Activated T-cell treated with anti-CD3 and anti-CD28 coated beads, Interleukin-2, amount 50 U/mL, for 72 hours (primary cell): ENCODE measurements around the gene AMFR. TPM values are rescaled to one million over a fixed set of nuclear protein-coding genes. Genes with fewer than 3 reads are reported as not detected.

ENCODE experiments used
- ATAC-seq, 2 donors: fragments of 150-1000 bp; cut with Tn5 transposase; replicated peaks in 1 of 2; 2 replicates each; pipeline ENCODE4 v1.10.0; 2021; ENCODE audit warnings: moderate library complexity in 2 of 2, mild to moderate bottlenecking in 1 of 2
- DNase-seq, 2 donors: peaks; one replicate each; pipeline ENCODE4 v3.0.0; 2021 to 2022; ENCODE audit warnings: mixed read lengths in 1 of 2
- H3K27ac Mint-ChIP-seq: one replicate; pipeline ENCODE4 v1.8.0; 2022; ENCODE audit warnings: mild to moderate bottlenecking, moderate library complexity, mixed read lengths
- H3K27me3 Mint-ChIP-seq: one replicate; pipeline ENCODE4 v1.8.0; 2022; ENCODE audit warnings: low read depth, mixed read lengths
- H3K36me3 Mint-ChIP-seq, 2 donors: one replicate each; pipeline ENCODE4 v1.8.0; 2022; ENCODE audit warnings: mixed read lengths in 2 of 2, mild to moderate bottlenecking in 1 of 2; ENCODE audit not compliant: insufficient read depth in 2 of 2
- H3K4me1 Mint-ChIP-seq: one replicate; pipeline ENCODE4 v1.8.0; 2022; ENCODE audit warnings: low read depth, mixed read lengths
- H3K4me3 Mint-ChIP-seq, 2 donors: one replicate each; pipeline ENCODE4 v1.8.0; 2022; ENCODE audit warnings: mild to moderate bottlenecking in 2 of 2, mixed read lengths in 2 of 2, moderate library complexity in 2 of 2
- H3K9me3 Mint-ChIP-seq, 2 donors: one replicate each; pipeline ENCODE4 v1.8.0; 2022; ENCODE audit warnings: mixed read lengths in 2 of 2
- total RNA-seq, 2 donors: library from RNA; stranded (reverse); gene quantifications; one replicate each; pipeline ENCODE4 v1.2.3, GENCODE V29; 2022

AMFR gene
- total RNA-seq, 2 donors from 2014 or later: 70.1 to 75.0 TPM

- no peak for DNase-seq
- no peaks in the 10 kb centered on the region for H3K9me3 Mint-ChIP-seq
- no peak for ATAC-seq
- no peaks in the 10 kb centered on the region for H3K27me3 Mint-ChIP-seq
- H3K27ac Mint-ChIP-seq: no peak overlapping the region
- peaks cover 0 to 3% of the 10 kb centered on the region in 2 donors for H3K36me3 Mint-ChIP-seq
- no peak overlapping the region for H3K4me3 Mint-ChIP-seq
- peaks cover 18% of the 10 kb centered on the region for H3K4me1 Mint-ChIP-seq
These were observed 62.6 kb downstream of the AMFR start for GRCh38 chr16:56362706-56363105.

GRCh38 chr16:56362057-56362655 is 63.2 kb downstream of the AMFR start:
- no peak for ATAC-seq
- H3K36me3 Mint-ChIP-seq: no peaks in the 10 kb centered on the region
- no peak overlapping the region for H3K4me3 Mint-ChIP-seq
- no peak for DNase-seq
- no peaks in the 10 kb centered on the region for H3K9me3 Mint-ChIP-seq
- H3K27me3 Mint-ChIP-seq: no peaks in the 10 kb centered on the region
- H3K27ac Mint-ChIP-seq: no peak overlapping the region
- peaks cover 24% of the 10 kb centered on the region for H3K4me1 Mint-ChIP-seq

DNA sequence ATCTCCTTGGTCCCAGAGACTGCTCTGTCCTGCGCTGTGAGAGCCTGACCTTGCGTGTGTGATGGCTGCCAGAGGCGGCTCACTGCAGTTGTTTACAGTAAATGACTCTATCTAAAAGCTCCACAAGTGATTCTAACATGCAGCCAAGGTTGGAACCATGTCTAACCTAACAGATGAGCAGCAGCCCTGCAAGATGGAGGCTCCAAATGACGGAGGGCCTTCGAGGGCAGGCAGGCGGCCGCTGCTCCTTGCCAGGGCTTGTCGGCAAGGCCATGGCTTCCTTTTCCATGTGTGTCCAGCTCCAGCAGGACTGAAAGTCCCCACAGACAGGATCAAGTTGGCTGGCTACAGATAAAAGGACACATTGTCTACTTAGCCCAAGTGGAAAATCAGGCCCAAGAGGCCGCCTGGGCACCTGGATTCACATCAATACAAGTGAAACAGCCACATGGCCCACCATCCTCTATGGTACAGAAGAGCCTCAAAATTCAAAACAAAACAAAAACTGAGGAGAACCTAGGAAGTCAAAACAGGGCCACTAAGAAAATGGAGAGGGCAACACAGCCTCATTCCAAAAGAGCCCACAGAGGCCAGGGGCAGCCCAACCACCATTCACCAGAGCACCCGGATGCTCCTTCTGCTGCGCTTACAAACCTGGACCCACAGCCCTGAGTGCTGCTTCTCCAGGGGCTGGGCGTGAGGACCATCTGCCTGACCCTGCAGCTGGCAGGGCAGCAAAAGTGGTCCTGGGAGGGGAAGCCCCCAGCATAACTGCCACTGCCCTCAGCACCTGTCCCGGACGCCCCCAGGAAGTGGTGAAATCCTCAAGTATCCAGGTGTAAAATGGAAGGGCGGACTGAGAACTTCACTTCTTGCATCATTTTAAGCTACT is 65.0 kb downstream of the AMFR start:
- Mint-ChIP-seq H3K36me3 (no peaks in the 10 kb centered on the region), H3K27ac (no peak overlapping the region), H3K4me1 (peaks cover 42% of the 10 kb centered on the region), H3K9me3 (no peaks in the 10 kb centered on the region), H3K4me3 (no peak overlapping the region), H3K27me3 (no peaks in the 10 kb centered on the region)
- ATAC-seq (no peak), DNase-seq (no peak)

GRCh38 chr16:56357765-56358322 is 67.5 kb downstream of the AMFR start:
- ATAC-seq: no peak
- Mint-ChIP-seq H3K9me3 (no peaks in the 10 kb centered on the region), H3K27ac (no peak overlapping the region), H3K36me3 (no peaks in the 10 kb centered on the region), H3K4me1 (peaks cover 42% of the 10 kb centered on the region), H3K27me3 (no peaks in the 10 kb centered on the region), H3K4me3 (peak overlapping the region; percentile 81 to 87)
- no peak for DNase-seq

GRCh38 chr16:56357241-56357764 is 68.0 kb downstream of the AMFR start:
- Mint-ChIP-seq H3K36me3 (no peaks in the 10 kb centered on the region), H3K27me3 (no peaks in the 10 kb centered on the region), H3K4me3 (peak overlapping the region; percentile 81 to 87), H3K9me3 (no peaks in the 10 kb centered on the region), H3K4me1 (peaks cover 42% of the 10 kb centered on the region), H3K27ac (peak overlapping the region; percentile 99)
- DNase-seq (no peak), ATAC-seq (peak; percentile 35 to 45)

DNA sequence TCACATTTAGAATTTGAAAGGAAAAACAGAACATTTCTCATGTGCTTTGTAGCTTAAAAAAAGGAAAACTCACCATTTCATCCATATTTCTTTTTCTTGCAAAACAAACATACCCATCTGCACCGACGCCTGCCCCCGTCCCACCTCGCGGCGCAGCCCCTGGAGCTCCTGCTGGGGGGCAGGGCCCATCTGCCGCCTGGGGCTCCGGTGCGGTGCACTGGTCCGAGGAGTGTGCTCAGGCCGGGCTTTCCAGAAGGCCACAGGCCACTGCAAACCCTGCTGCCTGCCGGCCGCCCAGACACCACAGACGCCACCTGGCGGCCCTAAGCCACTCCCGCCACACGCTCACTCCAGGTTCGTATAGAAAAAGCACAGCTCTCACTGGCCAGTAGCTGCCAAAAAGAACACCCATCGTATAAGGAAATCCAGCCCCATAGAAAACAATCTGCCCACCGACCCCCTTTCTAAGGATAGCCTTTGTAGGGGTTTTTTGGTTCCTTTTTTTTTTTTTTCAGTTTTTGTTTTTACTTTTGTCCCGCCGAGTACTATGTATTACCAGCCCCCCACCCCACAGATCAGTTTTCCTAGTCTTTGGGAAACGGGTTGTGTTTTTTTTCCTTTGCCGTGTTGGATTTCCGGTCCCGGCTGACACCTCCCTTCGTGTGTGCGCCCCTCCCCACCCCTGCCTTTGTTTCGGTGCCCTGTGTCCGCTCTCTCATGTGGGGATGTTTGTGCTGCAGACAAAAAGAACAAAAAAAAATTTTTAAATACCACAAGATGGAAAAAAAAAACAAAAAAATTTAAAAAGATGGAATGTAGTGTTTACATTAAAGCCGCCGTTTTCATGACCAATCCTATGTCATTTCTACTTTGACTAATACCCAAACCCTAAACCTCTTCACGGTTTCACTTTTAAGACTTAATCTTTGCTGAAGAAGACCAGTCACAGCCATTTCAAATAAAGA is 68.8 kb downstream of the AMFR start:
- Mint-ChIP-seq H3K9me3 (no peaks in the 10 kb centered on the region), H3K36me3 (no peaks in the 10 kb centered on the region), H3K27ac (peak overlapping the region; percentile 99), H3K4me1 (peaks cover 42% of the 10 kb centered on the region), H3K4me3 (peak overlapping the region; percentile 81 to 87), H3K27me3 (no peaks in the 10 kb centered on the region)
- peak; percentile 85 to 86 for ATAC-seq
- peak; percentile 69 to 78 for DNase-seq

DNA sequence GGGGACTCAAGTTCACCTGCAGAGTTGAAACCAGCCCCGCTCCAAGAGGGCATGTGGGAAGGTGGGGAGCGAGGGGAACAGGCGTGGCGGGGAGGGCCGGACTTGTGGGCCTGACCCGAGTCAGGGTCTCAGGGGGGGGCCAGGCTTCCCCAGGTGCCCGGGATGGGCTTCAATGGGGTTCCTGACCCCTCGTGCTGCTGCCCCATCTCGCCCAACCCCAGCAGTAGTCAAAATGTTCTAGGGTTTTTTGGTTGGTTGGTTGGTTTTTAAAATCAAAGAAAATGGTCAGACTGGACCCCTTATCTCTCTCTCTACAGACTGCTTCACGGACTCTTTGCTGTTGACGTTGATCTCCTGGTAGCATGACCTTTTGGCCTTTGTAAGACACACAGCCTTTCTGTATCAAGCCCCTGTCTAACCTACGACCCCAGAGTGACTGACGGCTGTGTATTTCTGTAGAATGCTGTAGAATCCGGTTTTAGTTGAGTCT is 69.5 kb downstream of the AMFR start:
- Mint-ChIP-seq H3K4me3 (peak overlapping the region; percentile 81 to 87), H3K36me3 (no peaks in the 10 kb centered on the region), H3K9me3 (no peaks in the 10 kb centered on the region), H3K27me3 (peaks cover 6% of the 10 kb centered on the region), H3K4me1 (peaks cover 42% of the 10 kb centered on the region), H3K27ac (peak overlapping the region; percentile 99)
- ATAC-seq (no peak), DNase-seq (no peak)

DNA sequence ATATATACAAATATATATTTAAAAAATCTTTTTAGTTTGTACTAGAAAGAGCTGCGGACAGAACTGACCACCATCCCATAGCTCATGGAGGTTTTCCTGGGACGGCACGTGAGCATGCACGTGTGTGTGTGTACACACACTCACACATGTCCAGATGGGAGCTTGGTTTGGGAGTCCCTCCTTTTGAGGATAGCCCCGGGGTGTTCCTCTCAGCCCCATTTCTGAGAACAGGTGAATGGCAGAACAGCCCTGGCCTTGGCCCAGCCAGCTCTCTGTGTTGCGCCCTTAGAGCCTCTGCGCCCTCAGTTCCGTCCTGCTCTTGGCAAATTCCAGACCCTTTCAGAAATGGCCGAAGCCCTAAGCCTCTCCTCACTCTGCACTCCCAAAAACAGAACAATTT is 70.1 kb downstream of the AMFR start:
- H3K27ac Mint-ChIP-seq: no peak overlapping the region
- ATAC-seq (no peak), DNase-seq (no peak)
- peaks cover 42% of the 10 kb centered on the region for H3K4me1 Mint-ChIP-seq
- peak overlapping the region in 1 of 2 donors; percentile 87 for H3K4me3 Mint-ChIP-seq
- H3K36me3 Mint-ChIP-seq: no peaks in the 10 kb centered on the region
- H3K9me3 Mint-ChIP-seq: no peaks in the 10 kb centered on the region
- peaks cover 6% of the 10 kb centered on the region for H3K27me3 Mint-ChIP-seq

- DNase-seq: no peak
- Mint-ChIP-seq H3K27me3 (peaks cover 6% of the 10 kb centered on the region), H3K4me3 (no peak overlapping the region), H3K9me3 (no peaks in the 10 kb centered on the region), H3K36me3 (no peaks in the 10 kb centered on the region), H3K4me1 (peaks cover 37% of the 10 kb centered on the region), H3K27ac (no peak overlapping the region)
- no peak for ATAC-seq
These were observed 70.6 kb downstream of the AMFR start for GRCh38 chr16:56354746-56355145.

GRCh38 chr16:56354016-56354415 is 71.3 kb downstream of the AMFR start:
- Mint-ChIP-seq H3K27ac (no peak overlapping the region), H3K4me3 (no peak overlapping the region), H3K9me3 (no peaks in the 10 kb centered on the region), H3K27me3 (peaks cover 6% of the 10 kb centered on the region), H3K36me3 (no peaks in the 10 kb centered on the region), H3K4me1 (peaks cover 30% of the 10 kb centered on the region)
- DNase-seq (no peak), ATAC-seq (no peak)

DNA sequence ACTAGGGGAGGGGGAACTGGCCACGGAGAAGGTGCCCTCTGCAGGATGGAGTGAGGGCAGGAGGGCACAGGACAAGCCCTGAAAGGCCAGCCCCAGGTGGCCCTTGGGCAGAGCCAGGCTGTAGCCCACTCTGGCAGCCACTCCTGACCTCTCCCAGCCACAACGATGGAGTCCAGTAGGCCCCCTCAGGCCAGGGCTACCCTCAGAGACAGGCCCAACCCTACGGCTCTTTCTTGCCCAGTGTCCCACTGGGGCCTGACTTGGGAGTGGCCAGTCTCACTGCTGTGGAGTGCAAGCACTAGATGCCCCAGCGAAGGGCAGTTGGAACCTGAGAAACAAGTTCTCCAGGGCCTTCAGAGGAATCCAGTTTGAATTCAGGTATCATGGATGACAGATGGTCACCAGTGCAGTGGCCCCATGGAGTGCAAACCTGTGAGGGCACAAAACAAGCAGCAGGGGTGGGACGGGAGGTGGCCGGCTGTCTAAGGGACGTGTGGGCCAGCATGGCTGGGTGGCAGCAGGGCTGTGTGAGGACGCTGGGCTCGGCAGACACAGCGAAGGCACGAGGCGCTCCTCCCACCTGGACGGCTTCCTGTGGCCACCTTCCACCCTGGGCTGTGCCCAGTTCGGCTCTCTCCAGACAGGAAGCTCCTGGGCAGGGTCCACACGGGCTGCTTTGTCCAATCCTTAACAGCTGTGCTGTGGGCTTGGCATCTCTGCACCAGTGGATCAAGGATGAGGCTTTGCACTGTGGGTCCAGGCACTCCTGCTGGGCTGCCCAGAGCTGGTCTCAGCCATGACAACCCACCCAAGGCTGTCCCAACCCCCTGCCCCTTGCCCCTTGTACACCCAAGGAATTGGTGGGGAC is 72.1 kb downstream of the AMFR start:
- H3K4me1 Mint-ChIP-seq: peaks cover 26% of the 10 kb centered on the region
- H3K4me3 Mint-ChIP-seq: no peak overlapping the region
- H3K27me3 Mint-ChIP-seq: peaks cover 6% of the 10 kb centered on the region
- no peaks in the 10 kb centered on the region for H3K36me3 Mint-ChIP-seq
- H3K9me3 Mint-ChIP-seq: no peaks in the 10 kb centered on the region
- ATAC-seq: no peak
- no peak for DNase-seq
- no peak overlapping the region for H3K27ac Mint-ChIP-seq
